ENCODE results near the gene KMO.

DNA sequence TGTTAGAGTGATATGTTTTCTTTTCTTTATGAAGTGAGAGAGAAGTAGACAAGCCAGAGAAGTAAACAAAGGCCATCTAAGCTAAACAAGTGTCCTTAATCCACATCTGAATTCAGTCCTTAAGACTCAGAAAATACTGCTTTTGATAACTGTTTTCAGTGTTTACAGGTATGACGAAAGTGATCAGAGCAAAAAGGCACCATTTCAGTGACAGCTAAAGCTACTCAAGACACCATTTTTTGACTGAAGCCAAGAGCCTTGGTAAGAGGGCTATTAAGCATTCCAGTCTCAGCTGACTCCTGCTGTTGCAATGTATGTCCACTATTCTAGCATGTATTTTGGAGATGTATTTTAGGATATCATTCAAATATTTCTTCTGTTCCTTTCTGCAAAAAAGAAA, 4.1 kb downstream of the KMO start:
- TF ChIP-seq POLR2A (IDR thresholded peaks at IDR 0.05) (no peak), EP300 (IDR thresholded peaks at IDR 0.05) (no peak)
